AG10803 (cell line): ENCODE measurements around the gene EIF2S1.
A peak's percentile ranks its signal among the peaks of the same experiment; 100 is the strongest.

Experiments
- DNase-seq: peaks from one replicate; pipeline ENCODE4 v3.0.0; 2010; ENCODE audit warnings: low read depth
- H3K4me3 ChIP-seq: 2 replicates; pipeline ENCODE4 v1.5.1; 2011; ENCODE audit warnings: mild to moderate bottlenecking, low read length, control low read depth
- TF ChIP-seq, protein P1 (sequence below): conservative IDR thresholded peaks from 2 replicates; pipeline ENCODE4 v1.5.1; 2011; ENCODE audit warnings: mild to moderate bottlenecking, low read length, control low read depth, inconsistent platforms

Gene EIF2S1

DNA sequence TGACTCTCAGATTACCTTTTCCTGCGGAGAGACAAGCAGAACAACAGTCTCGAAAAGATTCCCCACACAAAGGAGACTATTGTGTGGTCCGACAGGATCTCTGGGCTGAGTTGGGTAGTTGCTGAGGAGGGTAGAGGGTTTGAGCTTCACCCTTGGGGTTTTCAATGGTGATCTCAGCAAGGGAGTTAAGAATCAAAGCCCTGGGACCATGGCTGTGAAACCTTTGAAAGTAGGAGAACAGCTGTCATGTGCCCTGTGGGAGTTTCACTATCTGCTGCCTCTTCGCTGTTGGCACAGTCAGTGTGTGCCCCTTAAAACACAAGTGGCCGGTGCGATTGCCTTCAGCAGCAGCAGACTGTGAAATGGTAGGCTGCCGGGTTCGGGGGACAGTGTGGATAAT is 66.0 kb downstream of the EIF2S1 start:
- DNase-seq, result no peak
- TF ChIP-seq, protein P1, sequence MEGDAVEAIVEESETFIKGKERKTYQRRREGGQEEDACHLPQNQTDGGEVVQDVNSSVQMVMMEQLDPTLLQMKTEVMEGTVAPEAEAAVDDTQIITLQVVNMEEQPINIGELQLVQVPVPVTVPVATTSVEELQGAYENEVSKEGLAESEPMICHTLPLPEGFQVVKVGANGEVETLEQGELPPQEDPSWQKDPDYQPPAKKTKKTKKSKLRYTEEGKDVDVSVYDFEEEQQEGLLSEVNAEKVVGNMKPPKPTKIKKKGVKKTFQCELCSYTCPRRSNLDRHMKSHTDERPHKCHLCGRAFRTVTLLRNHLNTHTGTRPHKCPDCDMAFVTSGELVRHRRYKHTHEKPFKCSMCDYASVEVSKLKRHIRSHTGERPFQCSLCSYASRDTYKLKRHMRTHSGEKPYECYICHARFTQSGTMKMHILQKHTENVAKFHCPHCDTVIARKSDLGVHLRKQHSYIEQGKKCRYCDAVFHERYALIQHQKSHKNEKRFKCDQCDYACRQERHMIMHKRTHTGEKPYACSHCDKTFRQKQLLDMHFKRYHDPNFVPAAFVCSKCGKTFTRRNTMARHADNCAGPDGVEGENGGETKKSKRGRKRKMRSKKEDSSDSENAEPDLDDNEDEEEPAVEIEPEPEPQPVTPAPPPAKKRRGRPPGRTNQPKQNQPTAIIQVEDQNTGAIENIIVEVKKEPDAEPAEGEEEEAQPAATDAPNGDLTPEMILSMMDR, result no peak
- H3K4me3 ChIP-seq, result no peak overlapping the region

DNA sequence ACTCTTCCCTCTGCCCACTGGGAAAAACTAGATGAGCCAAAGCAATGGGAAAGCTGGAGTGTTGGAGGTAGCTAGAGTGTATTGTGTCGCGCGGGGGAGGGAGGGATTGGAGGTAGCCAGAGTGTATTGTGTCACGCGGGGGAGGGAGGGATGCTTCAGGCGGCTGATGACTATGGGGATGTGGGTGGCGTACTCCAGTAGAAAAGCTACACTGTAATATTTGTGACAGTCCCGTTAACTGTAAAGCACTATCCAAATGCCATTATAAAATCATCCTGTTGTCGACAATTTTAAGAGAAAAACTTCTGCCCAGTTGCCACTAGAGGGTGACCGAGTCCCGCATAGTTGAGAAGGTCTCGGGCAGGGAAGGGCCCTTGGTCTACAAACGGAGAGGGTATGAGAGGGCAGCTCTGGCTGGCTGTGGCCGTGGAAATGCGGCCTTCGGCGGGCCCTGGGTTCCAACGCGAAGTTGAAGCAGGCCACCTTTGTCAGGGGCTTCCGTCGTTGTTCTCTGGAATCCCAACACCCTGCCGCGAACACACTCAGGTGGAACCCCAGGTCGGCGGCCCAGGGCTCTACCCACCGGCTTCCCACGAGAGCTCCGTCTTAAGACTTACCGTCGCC is 67.0 kb downstream of the EIF2S1 start:
- peak; percentile 81 for DNase-seq
- no peak overlapping the region for H3K4me3 ChIP-seq
- TF ChIP-seq, protein P1, result peak; percentile 84

DNA sequence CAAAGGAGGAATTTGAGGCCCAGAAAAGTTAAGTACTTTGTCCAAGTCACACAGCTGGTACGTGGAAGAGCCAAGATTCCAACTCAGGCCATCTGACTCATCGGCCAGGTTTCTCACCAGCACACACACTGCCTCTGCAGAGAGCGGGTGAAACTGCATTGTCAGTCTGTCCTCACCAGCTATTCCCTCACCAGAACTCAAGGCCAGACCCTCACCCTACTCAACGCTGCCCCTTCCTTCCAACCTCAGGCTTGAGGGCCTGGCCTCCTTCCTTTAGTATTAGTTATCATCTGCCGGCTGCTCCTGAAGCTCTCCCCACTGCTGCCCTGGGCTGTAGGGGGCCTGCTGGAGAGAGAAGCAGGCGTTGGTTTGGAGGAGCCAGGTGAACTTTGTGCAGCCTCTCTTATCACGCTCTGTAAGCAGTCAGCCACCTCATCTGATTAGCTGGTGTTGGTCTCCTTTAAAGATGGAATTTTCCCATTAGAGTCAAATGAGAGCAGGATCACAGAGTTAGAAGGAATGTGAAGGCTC is 68.4 kb downstream of the EIF2S1 start:
- TF ChIP-seq, protein P1, result peak; percentile 20
- H3K4me3 ChIP-seq, result no peak overlapping the region
- DNase-seq, result peak; percentile 80

DNA sequence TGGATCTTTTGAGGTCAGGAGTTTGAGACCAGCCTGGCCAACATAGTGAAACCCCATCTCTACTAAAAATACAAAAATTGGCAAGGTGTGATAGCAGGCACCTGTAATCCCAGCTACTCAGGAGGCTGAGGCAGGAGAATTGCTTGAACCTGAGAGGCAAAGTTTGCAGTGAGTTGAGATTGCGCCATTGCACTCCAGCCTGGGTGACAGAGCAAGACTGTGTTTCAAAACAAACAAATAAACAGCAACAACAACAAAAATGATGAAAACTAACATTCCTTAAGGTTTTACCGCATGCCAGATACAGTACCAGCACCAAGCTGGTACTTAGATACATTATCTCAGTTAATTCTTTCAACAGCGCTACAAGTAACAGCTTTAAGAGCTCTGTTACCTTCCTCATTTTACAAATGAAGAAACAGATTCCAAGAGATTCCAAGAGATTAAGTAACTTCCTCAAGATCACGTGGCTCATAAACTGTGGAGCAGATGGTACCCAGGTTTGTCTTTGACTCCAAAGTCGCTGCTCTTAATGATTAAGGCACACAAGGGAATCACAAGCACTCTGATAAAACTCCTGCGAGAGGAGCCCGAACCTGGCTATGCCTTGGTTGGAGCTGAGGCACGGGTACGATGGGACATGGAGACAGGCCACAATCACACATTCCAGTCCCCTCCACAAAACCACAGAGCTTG is 69.5 kb downstream of the EIF2S1 start:
- no peak overlapping the region for H3K4me3 ChIP-seq
- TF ChIP-seq, protein P1, result no peak
- DNase-seq, result peak; percentile 72

DNA sequence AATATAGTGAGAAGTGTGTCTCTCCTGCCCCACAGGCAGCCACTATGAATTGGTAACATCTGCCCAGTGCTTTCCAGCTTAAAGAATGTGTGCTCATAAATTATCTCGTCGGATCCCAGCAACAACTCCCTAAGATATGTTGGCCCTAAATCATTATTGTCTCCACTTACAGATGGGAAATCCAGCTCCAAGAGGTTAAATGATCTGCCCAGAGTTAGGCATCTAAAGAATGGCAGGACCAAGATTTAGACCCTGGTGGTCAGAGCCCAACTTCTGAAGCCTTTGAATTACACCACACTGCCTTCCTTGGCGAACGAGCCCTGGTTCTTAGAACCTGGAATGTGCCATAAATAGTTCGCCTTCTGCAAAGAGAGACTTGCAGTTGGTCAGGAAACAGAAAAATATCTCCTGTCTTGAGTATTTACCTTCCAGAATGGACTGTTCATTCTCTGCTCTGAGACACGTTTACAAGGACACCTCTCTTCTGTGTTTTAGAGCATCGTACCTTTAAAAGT is 72.0 kb downstream of the EIF2S1 start:
- TF ChIP-seq, protein P1, result 0 out of 2 replicates have a peak, but pooled peaks have one; percentile 11
- DNase-seq, result peak; percentile 85
- H3K4me3 ChIP-seq, result no peak overlapping the region

DNA sequence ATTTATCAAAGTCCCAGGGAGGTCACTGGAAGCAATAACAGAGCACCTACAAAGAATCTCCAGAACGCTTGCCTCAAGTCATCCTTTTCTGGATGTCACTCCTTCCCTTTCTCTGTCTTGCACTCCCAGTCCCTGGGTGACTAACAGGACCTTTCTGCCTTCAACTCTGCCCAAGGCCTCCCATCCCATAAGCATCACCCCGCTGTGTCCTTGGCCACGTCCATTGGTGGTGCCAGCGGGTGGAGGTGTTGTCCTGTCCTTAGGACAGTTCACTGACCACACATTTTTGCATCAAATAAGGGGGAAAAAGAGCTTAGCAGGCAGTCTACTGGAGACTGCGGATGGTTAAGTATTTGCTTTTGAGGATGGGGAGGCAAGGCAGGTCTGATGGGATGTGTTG is 75.5 kb downstream of the EIF2S1 start:
- TF ChIP-seq, protein P1, result no peak
- DNase-seq, result no peak
- no peak overlapping the region for H3K4me3 ChIP-seq
